Ishikawa (cell line): ENCODE data around the gene ACTL7A.
A peak's percentile ranks its signal among the peaks of the same experiment; 100 is the strongest.

Source experiments
- CEBPB ChIP-seq: IDR thresholded peaks from 2 replicates; pipeline ENCODE4 v1.6.1; 2012
- CREB1 ChIP-seq: IDR thresholded peaks from 2 replicates; pipeline ENCODE4 v1.6.1; 2012; ENCODE audit warnings: low read depth
- EGR1 ChIP-seq: IDR thresholded peaks from 2 replicates; pipeline ENCODE4 v1.6.1; 2012
- EP300 ChIP-seq: IDR thresholded peaks from 2 replicates; pipeline ENCODE4 v1.6.1; 2012; ENCODE audit warnings: borderline replicate concordance
- FOXM1 ChIP-seq: IDR thresholded peaks from 2 replicates; pipeline ENCODE4 v1.6.1; 2012; ENCODE audit warnings: low read depth, borderline replicate concordance
- NFIC ChIP-seq: IDR thresholded peaks from 2 replicates; pipeline ENCODE4 v1.6.1; 2012
- RAD21 ChIP-seq: IDR thresholded peaks from 2 replicates; pipeline ENCODE4 v1.6.1; 2012; ENCODE audit warnings: low read depth
- TAF1 ChIP-seq: IDR thresholded peaks from 2 replicates; pipeline ENCODE4 v1.6.1; 2012; ENCODE audit warnings: low read depth, mild to moderate bottlenecking
- TCF12 ChIP-seq: IDR thresholded peaks from 2 replicates; pipeline ENCODE4 v1.6.1; 2012; ENCODE audit warnings: low read depth
- TEAD4 ChIP-seq: IDR thresholded peaks from 2 replicates; pipeline ENCODE4 v1.6.1; 2012
- YY1 ChIP-seq: IDR thresholded peaks from 2 replicates; pipeline ENCODE4 v1.6.1; 2012; ENCODE audit warnings: low read depth
- ZBTB7A ChIP-seq: IDR thresholded peaks from 2 replicates; pipeline ENCODE4 v1.6.1; 2012; ENCODE audit warnings: low read depth
- TF ChIP-seq, protein P1 (sequence below): IDR thresholded peaks from 2 replicates; pipeline ENCODE4 v1.6.1; 2012
- TF ChIP-seq, protein P2 (sequence below): IDR thresholded peaks from 2 replicates; pipeline ENCODE4 v1.6.1; 2012; ENCODE audit warnings: low read depth, mild to moderate bottlenecking
- TF ChIP-seq, protein P3 (sequence below): IDR thresholded peaks from 2 replicates; pipeline ENCODE4 v1.6.1; 2012

The ACTL7A gene, protein sequence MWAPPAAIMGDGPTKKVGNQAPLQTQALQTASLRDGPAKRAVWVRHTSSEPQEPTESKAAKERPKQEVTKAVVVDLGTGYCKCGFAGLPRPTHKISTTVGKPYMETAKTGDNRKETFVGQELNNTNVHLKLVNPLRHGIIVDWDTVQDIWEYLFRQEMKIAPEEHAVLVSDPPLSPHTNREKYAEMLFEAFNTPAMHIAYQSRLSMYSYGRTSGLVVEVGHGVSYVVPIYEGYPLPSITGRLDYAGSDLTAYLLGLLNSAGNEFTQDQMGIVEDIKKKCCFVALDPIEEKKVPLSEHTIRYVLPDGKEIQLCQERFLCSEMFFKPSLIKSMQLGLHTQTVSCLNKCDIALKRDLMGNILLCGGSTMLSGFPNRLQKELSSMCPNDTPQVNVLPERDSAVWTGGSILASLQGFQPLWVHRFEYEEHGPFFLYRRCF

DNA sequence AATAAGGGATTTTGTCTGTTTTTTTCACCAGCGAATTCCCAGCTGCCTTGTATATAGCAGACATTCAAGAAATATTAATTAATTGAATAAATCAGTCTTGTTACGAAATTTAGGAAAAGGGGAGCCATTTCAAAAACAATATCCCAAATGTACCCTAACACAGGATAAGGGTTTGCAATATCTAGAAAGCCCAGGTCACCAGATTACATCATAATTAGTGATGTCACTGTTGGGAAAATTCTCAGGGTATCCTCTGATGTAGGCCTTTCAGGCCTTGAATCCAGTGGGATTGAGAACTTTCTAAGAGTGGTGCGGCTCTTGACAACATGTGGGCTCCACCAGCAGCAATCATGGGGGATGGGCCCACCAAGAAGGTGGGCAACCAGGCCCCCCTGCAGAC is at the start of gene ACTL7A:
Gene ACTL7A (plus strand): TSS at position 270 of the 400 bp plus-strand sequence. CDS start 57 bp downstream, at position 327.
- TF ChIP-seq, protein P1, sequence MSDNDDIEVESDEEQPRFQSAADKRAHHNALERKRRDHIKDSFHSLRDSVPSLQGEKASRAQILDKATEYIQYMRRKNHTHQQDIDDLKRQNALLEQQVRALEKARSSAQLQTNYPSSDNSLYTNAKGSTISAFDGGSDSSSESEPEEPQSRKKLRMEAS = no peak
- no peak for TF ChIP-seq NFIC
- TF ChIP-seq, protein P2, sequence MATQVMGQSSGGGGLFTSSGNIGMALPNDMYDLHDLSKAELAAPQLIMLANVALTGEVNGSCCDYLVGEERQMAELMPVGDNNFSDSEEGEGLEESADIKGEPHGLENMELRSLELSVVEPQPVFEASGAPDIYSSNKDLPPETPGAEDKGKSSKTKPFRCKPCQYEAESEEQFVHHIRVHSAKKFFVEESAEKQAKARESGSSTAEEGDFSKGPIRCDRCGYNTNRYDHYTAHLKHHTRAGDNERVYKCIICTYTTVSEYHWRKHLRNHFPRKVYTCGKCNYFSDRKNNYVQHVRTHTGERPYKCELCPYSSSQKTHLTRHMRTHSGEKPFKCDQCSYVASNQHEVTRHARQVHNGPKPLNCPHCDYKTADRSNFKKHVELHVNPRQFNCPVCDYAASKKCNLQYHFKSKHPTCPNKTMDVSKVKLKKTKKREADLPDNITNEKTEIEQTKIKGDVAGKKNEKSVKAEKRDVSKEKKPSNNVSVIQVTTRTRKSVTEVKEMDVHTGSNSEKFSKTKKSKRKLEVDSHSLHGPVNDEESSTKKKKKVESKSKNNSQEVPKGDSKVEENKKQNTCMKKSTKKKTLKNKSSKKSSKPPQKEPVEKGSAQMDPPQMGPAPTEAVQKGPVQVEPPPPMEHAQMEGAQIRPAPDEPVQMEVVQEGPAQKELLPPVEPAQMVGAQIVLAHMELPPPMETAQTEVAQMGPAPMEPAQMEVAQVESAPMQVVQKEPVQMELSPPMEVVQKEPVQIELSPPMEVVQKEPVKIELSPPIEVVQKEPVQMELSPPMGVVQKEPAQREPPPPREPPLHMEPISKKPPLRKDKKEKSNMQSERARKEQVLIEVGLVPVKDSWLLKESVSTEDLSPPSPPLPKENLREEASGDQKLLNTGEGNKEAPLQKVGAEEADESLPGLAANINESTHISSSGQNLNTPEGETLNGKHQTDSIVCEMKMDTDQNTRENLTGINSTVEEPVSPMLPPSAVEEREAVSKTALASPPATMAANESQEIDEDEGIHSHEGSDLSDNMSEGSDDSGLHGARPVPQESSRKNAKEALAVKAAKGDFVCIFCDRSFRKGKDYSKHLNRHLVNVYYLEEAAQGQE = no peak
- no peak for TF ChIP-seq TCF12
- TF ChIP-seq FOXM1 = no peak
- no peak for TF ChIP-seq CREB1
- no peak for TF ChIP-seq TEAD4
- no peak for TF ChIP-seq ZBTB7A
- TF ChIP-seq, protein P3, sequence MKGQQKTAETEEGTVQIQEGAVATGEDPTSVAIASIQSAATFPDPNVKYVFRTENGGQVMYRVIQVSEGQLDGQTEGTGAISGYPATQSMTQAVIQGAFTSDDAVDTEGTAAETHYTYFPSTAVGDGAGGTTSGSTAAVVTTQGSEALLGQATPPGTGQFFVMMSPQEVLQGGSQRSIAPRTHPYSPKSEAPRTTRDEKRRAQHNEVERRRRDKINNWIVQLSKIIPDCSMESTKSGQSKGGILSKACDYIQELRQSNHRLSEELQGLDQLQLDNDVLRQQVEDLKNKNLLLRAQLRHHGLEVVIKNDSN = no peak
- no peak for TF ChIP-seq CEBPB
- no peak for TF ChIP-seq RAD21
- TF ChIP-seq EP300 = no peak
- TF ChIP-seq EGR1 = no peak
- TF ChIP-seq YY1 = no peak
- TF ChIP-seq TAF1 = no peak

DNA sequence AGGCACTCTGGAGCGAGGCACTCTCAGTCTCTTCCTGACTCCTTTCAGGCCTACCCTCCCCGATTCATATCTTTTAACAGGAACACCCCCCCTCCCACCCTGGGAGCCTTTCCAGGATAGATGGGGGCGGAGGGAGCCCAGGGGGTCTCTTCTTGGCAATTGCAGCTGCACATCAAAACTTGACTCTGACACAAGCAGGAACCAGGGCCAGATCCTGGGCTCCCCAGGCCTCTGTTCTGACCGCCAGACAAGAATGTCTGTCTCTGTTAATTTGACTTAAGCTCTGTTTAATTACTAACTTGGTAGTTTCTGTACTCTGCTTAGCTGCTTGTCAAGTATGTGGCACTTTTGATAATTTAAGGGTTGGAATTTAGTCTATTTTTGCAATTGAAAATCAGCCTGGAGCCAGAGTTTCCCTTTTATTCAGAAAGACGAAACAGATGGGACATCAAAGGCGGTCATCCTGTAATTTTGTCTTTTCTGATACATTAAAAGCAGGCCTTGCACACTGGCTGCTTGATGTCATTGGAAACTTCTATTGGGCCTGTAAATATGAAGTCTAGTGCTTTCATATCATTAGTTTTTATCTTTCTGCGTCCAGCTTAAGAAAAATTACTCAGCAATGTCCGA is 49.6 kb upstream of the ACTL7A start:
- TF ChIP-seq CEBPB = no peak
- TF ChIP-seq TCF12 = no peak

DNA sequence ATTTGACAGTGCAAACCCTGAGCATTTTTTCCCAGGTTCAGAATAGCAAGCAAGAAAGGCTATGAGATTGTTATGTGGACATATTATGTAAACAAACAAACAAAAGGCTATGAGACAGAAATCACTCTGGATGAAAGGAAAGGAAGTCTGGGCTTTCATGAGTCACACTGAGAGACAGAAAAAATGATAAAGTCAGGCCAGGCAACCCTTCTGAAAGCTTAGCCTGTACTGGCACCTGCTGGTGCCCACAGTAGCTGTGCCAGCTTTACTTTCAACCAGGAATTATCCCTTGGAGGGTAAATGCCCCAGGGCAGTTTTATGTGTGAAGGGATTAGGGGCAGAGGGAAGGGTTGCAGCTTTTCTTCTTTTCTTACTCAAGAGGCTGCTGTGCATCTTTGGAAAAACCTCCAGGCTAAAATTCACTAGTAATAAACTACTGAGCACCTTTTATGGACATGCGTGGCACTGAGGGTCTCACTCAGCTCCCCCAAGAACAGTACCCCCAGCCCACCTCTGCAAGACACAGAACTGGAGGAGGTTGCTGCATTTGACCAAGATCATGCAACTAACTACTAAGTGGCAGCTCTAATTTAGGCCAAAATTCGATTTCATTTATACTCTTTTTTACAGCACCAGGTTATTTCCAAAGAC is 48.0 kb upstream of the ACTL7A start:
- peak; percentile 66 for TF ChIP-seq RAD21
- TF ChIP-seq FOXM1 = no peak

DNA sequence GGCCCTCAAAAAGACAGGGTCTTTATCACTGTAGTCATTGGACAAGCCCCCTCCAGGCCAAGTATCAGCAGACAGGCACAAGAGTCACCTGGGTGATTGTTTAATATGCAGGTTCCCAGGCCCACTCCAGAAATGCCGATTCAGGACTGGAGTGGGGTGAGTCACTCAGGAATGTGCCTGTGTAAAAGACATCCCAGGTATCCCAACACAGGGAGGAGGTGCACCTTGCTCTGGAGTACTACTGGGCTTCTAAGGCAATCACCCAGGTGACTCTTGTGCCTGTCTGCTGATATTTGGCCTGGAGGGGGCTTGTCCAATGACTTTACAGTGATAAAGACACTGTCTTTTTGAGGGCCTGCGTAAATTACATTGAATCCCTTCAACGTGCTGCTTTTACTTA is 46.9 kb upstream of the ACTL7A start:
- peak; percentile 47; the same call in 1 of the 2 replicates for TF ChIP-seq TEAD4
- TF ChIP-seq, protein P1 = no peak
- TF ChIP-seq, protein P2 = no peak

DNA sequence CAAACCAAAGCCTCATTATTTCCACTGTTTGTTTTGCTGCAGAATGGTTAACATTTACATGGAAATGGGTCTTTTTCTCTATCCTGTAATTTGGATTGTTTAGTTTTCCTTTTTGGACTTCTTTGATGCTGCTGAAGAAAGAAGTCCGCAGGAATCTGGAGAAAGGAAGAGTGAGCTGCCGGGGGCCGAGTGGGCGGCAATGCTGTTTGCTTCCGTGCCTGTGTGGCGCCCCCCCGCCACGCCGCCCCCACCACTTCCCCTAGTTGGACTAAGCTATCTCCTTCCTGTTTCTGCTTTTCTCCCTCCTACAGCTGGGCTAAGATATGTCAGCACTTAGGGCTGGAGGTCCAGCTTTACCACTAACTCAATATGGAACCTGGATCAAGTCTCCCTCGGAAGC is 46.0 kb upstream of the ACTL7A start:
- TF ChIP-seq YY1 (no peak), TAF1 (no peak), ZBTB7A (no peak), TEAD4 (no peak), NFIC (no peak), EP300 (no peak), CEBPB (no peak)
- TF ChIP-seq, protein P1 = no peak
- TF ChIP-seq, protein P3 = no peak

DNA sequence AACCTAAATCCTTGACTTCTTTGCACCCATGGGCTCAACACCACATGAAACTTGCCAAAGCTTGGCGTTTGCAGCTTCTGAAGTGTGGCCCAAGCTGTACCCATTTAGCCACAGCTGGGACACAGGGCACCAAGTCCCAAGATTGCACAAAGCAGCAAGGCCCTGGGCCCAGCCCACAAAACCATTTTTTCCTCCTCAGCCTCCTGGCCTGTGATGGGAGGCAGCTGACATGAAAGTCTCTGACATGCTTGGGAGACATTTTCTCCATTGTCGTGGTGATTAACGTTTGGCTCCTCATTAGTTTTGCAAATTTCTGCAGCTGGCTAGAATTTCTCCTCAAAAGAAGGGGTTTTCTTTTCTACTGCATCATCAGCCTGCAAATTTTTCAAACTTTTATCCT is 38.2 kb upstream of the ACTL7A start:
- TF ChIP-seq CEBPB (no peak), CREB1 (no peak), TAF1 (no peak), EGR1 (no peak), TCF12 (no peak), EP300 (no peak)
- TF ChIP-seq, protein P1 = no peak
